ENCODE measurements around the gene EVA1B. TPM values are rescaled to one million over a fixed set of nuclear protein-coding genes. Genes with fewer than 3 reads are reported as not detected.

EVA1B gene
- total and polyA plus RNA-seq, 10 of the 15 experiments (the other 5 are each of a cell fraction or from before 2014, with no cell fraction given): 0.15 to 6.4 (median 3.0) TPM; not detected in 2

Other genes starting within 250 kb of the EVA1B start
Only the 7 nearest of the 12 such genes appear.
- gene THRAP3, start 99.2 kb downstream of the EVA1B start, total RNA-seq (2014; rRNA removed): 76.2 and 77.4 TPM in 2 replicates
- 146 and 149 TPM in 2 replicates for gene THRAP3, start 99.2 kb downstream of the EVA1B start, total RNA-seq (2014; rRNA removed; fragmentation: Illumina TruSeq; extraction: Trizol)
- 135 and 136 TPM in 2 replicates for gene THRAP3, start 99.2 kb downstream of the EVA1B start, total RNA-seq (2021)
- 98.0 and 109 TPM in 2 replicates for gene THRAP3, start 99.2 kb downstream of the EVA1B start, polyA plus RNA-seq (2011; rRNA removed)
- gene THRAP3, start 99.2 kb downstream of the EVA1B start, polyA plus RNA-seq (2014; fragmentation: Illumina TruSeq; extraction: Trizol): 153 and 173 TPM in 2 replicates
- gene THRAP3, start 99.2 kb downstream of the EVA1B start, polyA plus RNA-seq (2014; fragmentation: Nextera tagmentation; extraction: Ambion mirVana): 100 to 1,000 TPM in 1 of 2 experiments, 10 to 100 TPM in 1; 76.3 to 173 TPM
- gene THRAP3, start 99.2 kb downstream of the EVA1B start, polyA plus RNA-seq (2014; rRNA removed): 80.0 and 96.9 TPM in 2 replicates
- 100 to 1,000 TPM; 135 to 151 TPM for gene THRAP3, start 99.2 kb downstream of the EVA1B start, polyA plus RNA-seq (2016; fragmentation: Nextera tagmentation; extraction: Ambion mirVana)
- 1.9 and 3.2 TPM in 2 replicates for gene SH3D21, start 17.3 kb downstream of the EVA1B start, total RNA-seq (2014; rRNA removed)
- 2.1 and 2.4 TPM in 2 replicates for gene SH3D21, start 17.3 kb downstream of the EVA1B start, total RNA-seq (2014; rRNA removed; fragmentation: Illumina TruSeq; extraction: Trizol)
- gene SH3D21, start 17.3 kb downstream of the EVA1B start, total RNA-seq (2021): 4.9 and 5.5 TPM in 2 replicates
- gene SH3D21, start 17.3 kb downstream of the EVA1B start, polyA plus RNA-seq (2011; rRNA removed): 2.1 and 2.5 TPM in 2 replicates
- 2.3 and 5.1 TPM in 2 replicates for gene SH3D21, start 17.3 kb downstream of the EVA1B start, polyA plus RNA-seq (2014; fragmentation: Illumina TruSeq; extraction: Trizol)
- under 1 TPM; 0.06 to 0.11 TPM for gene SH3D21, start 17.3 kb downstream of the EVA1B start, polyA plus RNA-seq (2014; fragmentation: Nextera tagmentation; extraction: Ambion mirVana)
- 5.7 and 5.9 TPM in 2 replicates for gene SH3D21, start 17.3 kb downstream of the EVA1B start, polyA plus RNA-seq (2014; rRNA removed)
- gene SH3D21, start 17.3 kb downstream of the EVA1B start, polyA plus RNA-seq (2016; fragmentation: Nextera tagmentation; extraction: Ambion mirVana): 1 to 10 TPM in 1 of 2 experiments, under 1 TPM in 1; 0.19 to 2.1 TPM
- gene STK40, start 62.3 kb upstream of the EVA1B start, total RNA-seq (2014; rRNA removed): 26.5 and 30.1 TPM in 2 replicates
- gene STK40, start 62.3 kb upstream of the EVA1B start, total RNA-seq (2014; rRNA removed; fragmentation: Illumina TruSeq; extraction: Trizol): 13.6 and 14.3 TPM in 2 replicates
- gene STK40, start 62.3 kb upstream of the EVA1B start, total RNA-seq (2021): 51.0 and 57.0 TPM in 2 replicates
- gene STK40, start 62.3 kb upstream of the EVA1B start, polyA plus RNA-seq (2011; rRNA removed): 17.2 and 29.0 TPM in 2 replicates
- gene STK40, start 62.3 kb upstream of the EVA1B start, polyA plus RNA-seq (2014; fragmentation: Illumina TruSeq; extraction: Trizol): 11.6 and 28.4 TPM in 2 replicates
- 1 to 10 TPM in 1 of 2 experiments, under 1 TPM in 1; 0.27 to 2.1 TPM for gene STK40, start 62.3 kb upstream of the EVA1B start, polyA plus RNA-seq (2014; fragmentation: Nextera tagmentation; extraction: Ambion mirVana)
- gene STK40, start 62.3 kb upstream of the EVA1B start, polyA plus RNA-seq (2014; rRNA removed): 37.0 and 40.6 TPM in 2 replicates
- gene STK40, start 62.3 kb upstream of the EVA1B start, polyA plus RNA-seq (2016; fragmentation: Nextera tagmentation; extraction: Ambion mirVana): 10 to 100 TPM; 39.8 to 41.7 TPM
- 43.3 and 48.3 TPM in 2 replicates for gene LSM10, start 74.3 kb upstream of the EVA1B start, total RNA-seq (2014; rRNA removed)
- 11.9 and 13.1 TPM in 2 replicates for gene LSM10, start 74.3 kb upstream of the EVA1B start, total RNA-seq (2014; rRNA removed; fragmentation: Illumina TruSeq; extraction: Trizol)
- 53.6 and 56.6 TPM in 2 replicates for gene LSM10, start 74.3 kb upstream of the EVA1B start, total RNA-seq (2021)
- gene LSM10, start 74.3 kb upstream of the EVA1B start, polyA plus RNA-seq (2011; rRNA removed): 35.3 and 58.4 TPM in 2 replicates
- gene LSM10, start 74.3 kb upstream of the EVA1B start, polyA plus RNA-seq (2014; fragmentation: Illumina TruSeq; extraction: Trizol): 34.1 and 68.0 TPM in 2 replicates
- gene LSM10, start 74.3 kb upstream of the EVA1B start, polyA plus RNA-seq (2014; fragmentation: Nextera tagmentation; extraction: Ambion mirVana): 10 to 100 TPM; 26.6 to 36.0 TPM
- 99.8 and 103 TPM in 2 replicates for gene LSM10, start 74.3 kb upstream of the EVA1B start, polyA plus RNA-seq (2014; rRNA removed)
- gene LSM10, start 74.3 kb upstream of the EVA1B start, polyA plus RNA-seq (2016; fragmentation: Nextera tagmentation; extraction: Ambion mirVana): 10 to 100 TPM; 85.9 to 97.3 TPM
- 1.9 and 2.8 TPM in 2 replicates for gene OSCP1, start 126.8 kb upstream of the EVA1B start, total RNA-seq (2014; rRNA removed)
- 1.7 and 2.2 TPM in 2 replicates for gene OSCP1, start 126.8 kb upstream of the EVA1B start, total RNA-seq (2014; rRNA removed; fragmentation: Illumina TruSeq; extraction: Trizol)
- 1.5 and 3.1 TPM in 2 replicates for gene OSCP1, start 126.8 kb upstream of the EVA1B start, total RNA-seq (2021)
- 1.9 and 3.0 TPM in 2 replicates for gene OSCP1, start 126.8 kb upstream of the EVA1B start, polyA plus RNA-seq (2011; rRNA removed)
- gene OSCP1, start 126.8 kb upstream of the EVA1B start, polyA plus RNA-seq (2014; fragmentation: Illumina TruSeq; extraction: Trizol): 1.8 and 1.9 TPM in 2 replicates
- 1 to 10 TPM; 5.5 to 5.9 TPM for gene OSCP1, start 126.8 kb upstream of the EVA1B start, polyA plus RNA-seq (2014; fragmentation: Nextera tagmentation; extraction: Ambion mirVana)
- 3.0 and 4.4 TPM in 2 replicates for gene OSCP1, start 126.8 kb upstream of the EVA1B start, polyA plus RNA-seq (2014; rRNA removed)
- 1 to 10 TPM; 3.3 to 4.1 TPM for gene OSCP1, start 126.8 kb upstream of the EVA1B start, polyA plus RNA-seq (2016; fragmentation: Nextera tagmentation; extraction: Ambion mirVana)
- 114 and 124 TPM in 2 replicates for gene MRPS15, start 140.7 kb upstream of the EVA1B start, total RNA-seq (2014; rRNA removed)
- 90.6 and 99.7 TPM in 2 replicates for gene MRPS15, start 140.7 kb upstream of the EVA1B start, total RNA-seq (2014; rRNA removed; fragmentation: Illumina TruSeq; extraction: Trizol)
- gene MRPS15, start 140.7 kb upstream of the EVA1B start, total RNA-seq (2021): 99.3 and 100 TPM in 2 replicates
- 83.1 and 103 TPM in 2 replicates for gene MRPS15, start 140.7 kb upstream of the EVA1B start, polyA plus RNA-seq (2011; rRNA removed)
- gene MRPS15, start 140.7 kb upstream of the EVA1B start, polyA plus RNA-seq (2014; fragmentation: Illumina TruSeq; extraction: Trizol): 148 and 157 TPM in 2 replicates
- 10 to 100 TPM; 41.1 to 72.0 TPM for gene MRPS15, start 140.7 kb upstream of the EVA1B start, polyA plus RNA-seq (2014; fragmentation: Nextera tagmentation; extraction: Ambion mirVana)
- gene MRPS15, start 140.7 kb upstream of the EVA1B start, polyA plus RNA-seq (2014; rRNA removed): 166 and 171 TPM in 2 replicates
- gene MRPS15, start 140.7 kb upstream of the EVA1B start, polyA plus RNA-seq (2016; fragmentation: Nextera tagmentation; extraction: Ambion mirVana): 100 to 1,000 TPM; 200 to 207 TPM
- not detected in 2 replicates for gene CSF3R, start 159.3 kb upstream of the EVA1B start, total RNA-seq (2014; rRNA removed)
- gene CSF3R, start 159.3 kb upstream of the EVA1B start, total RNA-seq (2014; rRNA removed; fragmentation: Illumina TruSeq; extraction: Trizol): not detected in 2 replicates
- gene CSF3R, start 159.3 kb upstream of the EVA1B start, total RNA-seq (2021): 0.13 TPM in 1 of 2 replicates, not detected in the other
- gene CSF3R, start 159.3 kb upstream of the EVA1B start, polyA plus RNA-seq (2011; rRNA removed): not detected in 2 replicates
- gene CSF3R, start 159.3 kb upstream of the EVA1B start, polyA plus RNA-seq (2014; fragmentation: Illumina TruSeq; extraction: Trizol): not detected in 2 replicates
- gene CSF3R, start 159.3 kb upstream of the EVA1B start, polyA plus RNA-seq (2014; fragmentation: Nextera tagmentation; extraction: Ambion mirVana): not detected
- gene CSF3R, start 159.3 kb upstream of the EVA1B start, polyA plus RNA-seq (2014; rRNA removed): not detected in 2 replicates
- gene CSF3R, start 159.3 kb upstream of the EVA1B start, polyA plus RNA-seq (2016; fragmentation: Nextera tagmentation; extraction: Ambion mirVana): not detected

All from GM12878 (cell line).